ENCODE data around the gene IFI30.

Gene IFI30

GRCh38 chr19:18173572-18174288 is at the start of gene IFI30:
Gene IFI30, plus strand, starts transcription at chr19:18173813. Its CDS starts 29 bp downstream, at chr19:18173842.
- DNase-seq (ENCODE audit: low read depth in 3 of 3, low spot score in 1 of 3): peak in 2 of 3 donors; percentile 29 to 45

- no peak for DNase-seq (ENCODE audit: low read depth in 3 of 3, low spot score in 1 of 3)
Measured at GRCh38 chr19:18123819-18124218, 49.8 kb upstream of the IFI30 start.

- no peak for DNase-seq (ENCODE audit: low read depth in 3 of 3, low spot score in 1 of 3)
Measured at GRCh38 chr19:18126097-18126496, 47.5 kb upstream of the IFI30 start.

GRCh38 chr19:18128044-18128443 is 45.6 kb upstream of the IFI30 start:
- no peak for DNase-seq (ENCODE audit: low read depth in 3 of 3, low spot score in 1 of 3)

GRCh38 chr19:18128805-18129204 is 44.8 kb upstream of the IFI30 start:
- no peak for DNase-seq (ENCODE audit: low read depth in 3 of 3, low spot score in 1 of 3)

GRCh38 chr19:18130523-18131242 is 42.9 kb upstream of the IFI30 start:
- DNase-seq (ENCODE audit: low read depth in 3 of 3, low spot score in 1 of 3): no peak

GRCh38 chr19:18131841-18132596 is 41.6 kb upstream of the IFI30 start:
- DNase-seq (ENCODE audit: low read depth in 3 of 3, low spot score in 1 of 3): no peak

- no peak for DNase-seq (ENCODE audit: low read depth in 3 of 3, low spot score in 1 of 3)
Measured at GRCh38 chr19:18135712-18136584, 37.7 kb upstream of the IFI30 start.

- DNase-seq (ENCODE audit: low read depth in 3 of 3, low spot score in 1 of 3): no peak
Measured at GRCh38 chr19:18137242-18137641, 36.4 kb upstream of the IFI30 start.

GRCh38 chr19:18137657-18138339 is 35.8 kb upstream of the IFI30 start:
- DNase-seq (ENCODE audit: low read depth in 3 of 3, low spot score in 1 of 3): no peak

- DNase-seq (ENCODE audit: low read depth in 3 of 3, low spot score in 1 of 3): no peak
Measured at GRCh38 chr19:18140473-18140872, 33.1 kb upstream of the IFI30 start.

GRCh38 chr19:18141031-18141430 is 32.6 kb upstream of the IFI30 start:
- no peak for DNase-seq (ENCODE audit: low read depth in 3 of 3, low spot score in 1 of 3)

- DNase-seq (ENCODE audit: low read depth in 3 of 3, low spot score in 1 of 3): no peak
Measured at GRCh38 chr19:18143902-18144301, 29.7 kb upstream of the IFI30 start.

GRCh38 chr19:18144361-18144760 is 29.3 kb upstream of the IFI30 start:
- no peak for DNase-seq (ENCODE audit: low read depth in 3 of 3, low spot score in 1 of 3)

GRCh38 chr19:18144906-18145305 is 28.7 kb upstream of the IFI30 start:
- no peak for DNase-seq (ENCODE audit: low read depth in 3 of 3, low spot score in 1 of 3)

- no peak for DNase-seq (ENCODE audit: low read depth in 3 of 3, low spot score in 1 of 3)
Measured at GRCh38 chr19:18145391-18145999, 28.1 kb upstream of the IFI30 start.

GRCh38 chr19:18147396-18147795 is 26.2 kb upstream of the IFI30 start:
- DNase-seq (ENCODE audit: low read depth in 3 of 3, low spot score in 1 of 3): no peak

GRCh38 chr19:18149596-18149975 is 24.0 kb upstream of the IFI30 start:
- no peak for DNase-seq (ENCODE audit: low read depth in 3 of 3, low spot score in 1 of 3)

- DNase-seq (ENCODE audit: low read depth in 3 of 3, low spot score in 1 of 3): no peak
Measured at GRCh38 chr19:18150776-18151624, 22.6 kb upstream of the IFI30 start.

Data from stimulated activated CD4-positive, alpha-beta T cell treated with anti-CD3 and anti-CD28 coated beads, TNF-alpha, amount 100 ng/mL, for 1 hour (primary cell).